Measurements from ENCODE around the gene CNTN4. TPM values are rescaled to one million over a fixed set of nuclear protein-coding genes. Genes with fewer than 3 reads are reported as not detected.

CNTN4 gene
- total RNA-seq, 1 experiment from 2014 or later: not detected

- TF ChIP-seq, protein P1, sequence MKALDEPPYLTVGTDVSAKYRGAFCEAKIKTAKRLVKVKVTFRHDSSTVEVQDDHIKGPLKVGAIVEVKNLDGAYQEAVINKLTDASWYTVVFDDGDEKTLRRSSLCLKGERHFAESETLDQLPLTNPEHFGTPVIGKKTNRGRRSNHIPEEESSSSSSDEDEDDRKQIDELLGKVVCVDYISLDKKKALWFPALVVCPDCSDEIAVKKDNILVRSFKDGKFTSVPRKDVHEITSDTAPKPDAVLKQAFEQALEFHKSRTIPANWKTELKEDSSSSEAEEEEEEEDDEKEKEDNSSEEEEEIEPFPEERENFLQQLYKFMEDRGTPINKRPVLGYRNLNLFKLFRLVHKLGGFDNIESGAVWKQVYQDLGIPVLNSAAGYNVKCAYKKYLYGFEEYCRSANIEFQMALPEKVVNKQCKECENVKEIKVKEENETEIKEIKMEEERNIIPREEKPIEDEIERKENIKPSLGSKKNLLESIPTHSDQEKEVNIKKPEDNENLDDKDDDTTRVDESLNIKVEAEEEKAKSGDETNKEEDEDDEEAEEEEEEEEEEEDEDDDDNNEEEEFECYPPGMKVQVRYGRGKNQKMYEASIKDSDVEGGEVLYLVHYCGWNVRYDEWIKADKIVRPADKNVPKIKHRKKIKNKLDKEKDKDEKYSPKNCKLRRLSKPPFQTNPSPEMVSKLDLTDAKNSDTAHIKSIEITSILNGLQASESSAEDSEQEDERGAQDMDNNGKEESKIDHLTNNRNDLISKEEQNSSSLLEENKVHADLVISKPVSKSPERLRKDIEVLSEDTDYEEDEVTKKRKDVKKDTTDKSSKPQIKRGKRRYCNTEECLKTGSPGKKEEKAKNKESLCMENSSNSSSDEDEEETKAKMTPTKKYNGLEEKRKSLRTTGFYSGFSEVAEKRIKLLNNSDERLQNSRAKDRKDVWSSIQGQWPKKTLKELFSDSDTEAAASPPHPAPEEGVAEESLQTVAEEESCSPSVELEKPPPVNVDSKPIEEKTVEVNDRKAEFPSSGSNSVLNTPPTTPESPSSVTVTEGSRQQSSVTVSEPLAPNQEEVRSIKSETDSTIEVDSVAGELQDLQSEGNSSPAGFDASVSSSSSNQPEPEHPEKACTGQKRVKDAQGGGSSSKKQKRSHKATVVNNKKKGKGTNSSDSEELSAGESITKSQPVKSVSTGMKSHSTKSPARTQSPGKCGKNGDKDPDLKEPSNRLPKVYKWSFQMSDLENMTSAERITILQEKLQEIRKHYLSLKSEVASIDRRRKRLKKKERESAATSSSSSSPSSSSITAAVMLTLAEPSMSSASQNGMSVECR (CRISPR knock-in tag; IDR thresholded peaks at IDR 0.05; ENCODE audit: borderline replicate concordance): no peak
- TF ChIP-seq, protein P2, sequence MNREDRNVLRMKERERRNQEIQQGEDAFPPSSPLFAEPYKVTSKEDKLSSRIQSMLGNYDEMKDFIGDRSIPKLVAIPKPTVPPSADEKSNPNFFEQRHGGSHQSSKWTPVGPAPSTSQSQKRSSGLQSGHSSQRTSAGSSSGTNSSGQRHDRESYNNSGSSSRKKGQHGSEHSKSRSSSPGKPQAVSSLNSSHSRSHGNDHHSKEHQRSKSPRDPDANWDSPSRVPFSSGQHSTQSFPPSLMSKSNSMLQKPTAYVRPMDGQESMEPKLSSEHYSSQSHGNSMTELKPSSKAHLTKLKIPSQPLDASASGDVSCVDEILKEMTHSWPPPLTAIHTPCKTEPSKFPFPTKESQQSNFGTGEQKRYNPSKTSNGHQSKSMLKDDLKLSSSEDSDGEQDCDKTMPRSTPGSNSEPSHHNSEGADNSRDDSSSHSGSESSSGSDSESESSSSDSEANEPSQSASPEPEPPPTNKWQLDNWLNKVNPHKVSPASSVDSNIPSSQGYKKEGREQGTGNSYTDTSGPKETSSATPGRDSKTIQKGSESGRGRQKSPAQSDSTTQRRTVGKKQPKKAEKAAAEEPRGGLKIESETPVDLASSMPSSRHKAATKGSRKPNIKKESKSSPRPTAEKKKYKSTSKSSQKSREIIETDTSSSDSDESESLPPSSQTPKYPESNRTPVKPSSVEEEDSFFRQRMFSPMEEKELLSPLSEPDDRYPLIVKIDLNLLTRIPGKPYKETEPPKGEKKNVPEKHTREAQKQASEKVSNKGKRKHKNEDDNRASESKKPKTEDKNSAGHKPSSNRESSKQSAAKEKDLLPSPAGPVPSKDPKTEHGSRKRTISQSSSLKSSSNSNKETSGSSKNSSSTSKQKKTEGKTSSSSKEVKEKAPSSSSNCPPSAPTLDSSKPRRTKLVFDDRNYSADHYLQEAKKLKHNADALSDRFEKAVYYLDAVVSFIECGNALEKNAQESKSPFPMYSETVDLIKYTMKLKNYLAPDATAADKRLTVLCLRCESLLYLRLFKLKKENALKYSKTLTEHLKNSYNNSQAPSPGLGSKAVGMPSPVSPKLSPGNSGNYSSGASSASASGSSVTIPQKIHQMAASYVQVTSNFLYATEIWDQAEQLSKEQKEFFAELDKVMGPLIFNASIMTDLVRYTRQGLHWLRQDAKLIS (CRISPR knock-in tag; IDR thresholded peaks at IDR 0.05; ENCODE audit: borderline replicate concordance): no peak
- TF ChIP-seq GRHL2 (CRISPR knock-in tag; IDR thresholded peaks at IDR 0.05; ENCODE audit: insufficient replicate concordance, severe bottlenecking): no peak
Measured at GRCh38 chr3:2454865-2455264, 356.2 kb downstream of the CNTN4 start (continued).

DNA sequence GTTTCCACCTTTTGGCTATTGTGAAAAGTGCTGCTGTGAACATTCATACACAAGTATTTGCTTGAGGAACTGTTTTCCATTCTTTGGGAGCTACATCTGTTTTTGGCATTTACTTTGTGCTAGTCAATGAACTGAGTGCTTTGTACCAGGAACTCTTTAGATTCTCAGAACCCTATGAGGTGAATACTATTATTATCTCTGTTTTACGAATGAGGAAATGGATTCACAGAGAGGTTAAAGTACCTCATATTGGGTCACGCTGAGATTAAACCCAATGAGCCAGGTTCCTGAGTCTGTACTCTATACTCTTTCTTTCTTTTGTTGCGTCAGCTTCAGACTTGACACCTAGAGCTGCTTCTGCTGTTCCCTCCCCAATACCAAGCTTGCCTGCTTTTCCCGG, 358.1 kb downstream of the CNTN4 start:
- H3K4me3 Mint-ChIP-seq: no peak overlapping the region
- no peak overlapping the region for H3K27ac Mint-ChIP-seq

GRCh38 chr3:2458816-2459215, 360.1 kb downstream of the CNTN4 start:
- DNase-seq (ENCODE audit: low spot score) (no peak), ATAC-seq (no peak)
- peaks cover 82% of the 10 kb centered on the region for H3K9me3 Mint-ChIP-seq
- no peaks in the 10 kb centered on the region for H3K4me1 Mint-ChIP-seq
- ChIA-PET POLR2A (no interaction called here), CTCF (no interaction called here)
- TF ChIP-seq ZNF121 (CRISPR knock-in tag; IDR thresholded peaks at IDR 0.05): no peak
- no peak for TF ChIP-seq NR1H2 (CRISPR knock-in tag; IDR thresholded peaks at IDR 0.05)
- TF ChIP-seq, protein P3, sequence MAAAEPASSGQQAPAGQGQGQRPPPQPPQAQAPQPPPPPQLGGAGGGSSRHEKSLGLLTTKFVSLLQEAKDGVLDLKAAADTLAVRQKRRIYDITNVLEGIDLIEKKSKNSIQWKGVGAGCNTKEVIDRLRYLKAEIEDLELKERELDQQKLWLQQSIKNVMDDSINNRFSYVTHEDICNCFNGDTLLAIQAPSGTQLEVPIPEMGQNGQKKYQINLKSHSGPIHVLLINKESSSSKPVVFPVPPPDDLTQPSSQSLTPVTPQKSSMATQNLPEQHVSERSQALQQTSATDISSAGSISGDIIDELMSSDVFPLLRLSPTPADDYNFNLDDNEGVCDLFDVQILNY (CRISPR knock-in tag; IDR thresholded peaks at IDR 0.05): no peak
- no peak for TF ChIP-seq ZNF317 (CRISPR knock-in tag; IDR thresholded peaks at IDR 0.05; ENCODE audit: borderline replicate concordance, low read depth)
- TF ChIP-seq ZNF219 (CRISPR knock-in tag; IDR thresholded peaks at IDR 0.05; ENCODE audit: borderline replicate concordance): no peak
- TF ChIP-seq CREB1 (CRISPR knock-in tag; IDR thresholded peaks at IDR 0.05): no peak
- no peak for TF ChIP-seq TP53 (CRISPR knock-in tag; IDR thresholded peaks at IDR 0.05)
- no peak for TF ChIP-seq RELA (CRISPR knock-in tag; IDR thresholded peaks at IDR 0.05; ENCODE audit: borderline replicate concordance)
- TF ChIP-seq, protein P4, sequence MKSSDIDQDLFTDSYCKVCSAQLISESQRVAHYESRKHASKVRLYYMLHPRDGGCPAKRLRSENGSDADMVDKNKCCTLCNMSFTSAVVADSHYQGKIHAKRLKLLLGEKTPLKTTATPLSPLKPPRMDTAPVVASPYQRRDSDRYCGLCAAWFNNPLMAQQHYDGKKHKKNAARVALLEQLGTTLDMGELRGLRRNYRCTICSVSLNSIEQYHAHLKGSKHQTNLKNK (CRISPR knock-in tag; IDR thresholded peaks at IDR 0.05): no peak
- TF ChIP-seq JUN (CRISPR knock-in tag; IDR thresholded peaks at IDR 0.05): no peak
- TF ChIP-seq, protein P5, sequence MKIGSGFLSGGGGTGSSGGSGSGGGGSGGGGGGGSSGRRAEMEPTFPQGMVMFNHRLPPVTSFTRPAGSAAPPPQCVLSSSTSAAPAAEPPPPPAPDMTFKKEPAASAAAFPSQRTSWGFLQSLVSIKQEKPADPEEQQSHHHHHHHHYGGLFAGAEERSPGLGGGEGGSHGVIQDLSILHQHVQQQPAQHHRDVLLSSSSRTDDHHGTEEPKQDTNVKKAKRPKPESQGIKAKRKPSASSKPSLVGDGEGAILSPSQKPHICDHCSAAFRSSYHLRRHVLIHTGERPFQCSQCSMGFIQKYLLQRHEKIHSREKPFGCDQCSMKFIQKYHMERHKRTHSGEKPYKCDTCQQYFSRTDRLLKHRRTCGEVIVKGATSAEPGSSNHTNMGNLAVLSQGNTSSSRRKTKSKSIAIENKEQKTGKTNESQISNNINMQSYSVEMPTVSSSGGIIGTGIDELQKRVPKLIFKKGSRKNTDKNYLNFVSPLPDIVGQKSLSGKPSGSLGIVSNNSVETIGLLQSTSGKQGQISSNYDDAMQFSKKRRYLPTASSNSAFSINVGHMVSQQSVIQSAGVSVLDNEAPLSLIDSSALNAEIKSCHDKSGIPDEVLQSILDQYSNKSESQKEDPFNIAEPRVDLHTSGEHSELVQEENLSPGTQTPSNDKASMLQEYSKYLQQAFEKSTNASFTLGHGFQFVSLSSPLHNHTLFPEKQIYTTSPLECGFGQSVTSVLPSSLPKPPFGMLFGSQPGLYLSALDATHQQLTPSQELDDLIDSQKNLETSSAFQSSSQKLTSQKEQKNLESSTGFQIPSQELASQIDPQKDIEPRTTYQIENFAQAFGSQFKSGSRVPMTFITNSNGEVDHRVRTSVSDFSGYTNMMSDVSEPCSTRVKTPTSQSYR (CRISPR knock-in tag; IDR thresholded peaks at IDR 0.05): no peak
- TF ChIP-seq ZNF416 (CRISPR knock-in tag; IDR thresholded peaks at IDR 0.05): no peak
- TF ChIP-seq STAT6 (CRISPR knock-in tag; conservative IDR thresholded peaks at IDR 0.05; ENCODE audit: low read depth): no peak
- TF ChIP-seq SOX15 (CRISPR knock-in tag; IDR thresholded peaks at IDR 0.05): no peak
- H3K36me3 Mint-ChIP-seq: peaks cover 55% of the 10 kb centered on the region
- H3K4me3 Mint-ChIP-seq: no peak overlapping the region
- peaks cover 3% of the 10 kb centered on the region; the same call in 1 of the 2 replicates for H3K27me3 Mint-ChIP-seq (ENCODE audit: low read depth)
- no peak overlapping the region for H3K27ac Mint-ChIP-seq

More for the DNA sequence above, 358.1 kb downstream of the CNTN4 start:
- no peak for ATAC-seq
- DNase-seq (ENCODE audit: low spot score): no peak
- Mint-ChIP-seq H3K4me1 (no peaks in the 10 kb centered on the region), H3K27me3 (ENCODE audit: low read depth) (peaks cover 3% of the 10 kb centered on the region), H3K9me3 (peaks cover 85% of the 10 kb centered on the region), H3K36me3 (peaks cover 64% of the 10 kb centered on the region)
- ChIA-PET POLR2A (no interaction called here), CTCF (no interaction called here)
- TF ChIP-seq ELF4 (CRISPR knock-in tag; IDR thresholded peaks at IDR 0.05; ENCODE audit: low read depth) (no peak), TEAD1 (CRISPR knock-in tag; IDR thresholded peaks at IDR 0.05) (no peak), FOXP1 (CRISPR knock-in tag; IDR thresholded peaks at IDR 0.05; ENCODE audit: borderline replicate concordance) (no peak), CBFB (CRISPR knock-in tag; IDR thresholded peaks at IDR 0.05; ENCODE audit: low read depth) (no peak), NR2C2 (CRISPR knock-in tag; IDR thresholded peaks at IDR 0.05) (no peak)
